H9 (cell line): ENCODE data around the gene SOWAHB. TPM values are rescaled to one million over a fixed set of nuclear protein-coding genes. Genes with fewer than 3 reads are reported as not detected.

Experiments
- DNase-seq: peaks from one replicate; pipeline ENCODE4 v3.0.0-alpha.2; 2017
- H2AFZ ChIP-seq: one replicate; pipeline ENCODE4 v1.6.1; 2013; ENCODE audit warnings: mild to moderate bottlenecking, low read length, control low read depth, moderate library complexity
- H2AK5ac ChIP-seq: 2 replicates; pipeline ENCODE4 v1.6.1; 2013; ENCODE audit warnings: low read length, control low read depth, mixed read lengths; ENCODE audit not compliant: insufficient read length
- H2BK120ac ChIP-seq: one replicate; pipeline ENCODE4 v1.6.1; 2013; ENCODE audit warnings: low read depth, mild to moderate bottlenecking, low read length, control low read depth, inconsistent platforms; ENCODE audit not compliant: poor library complexity, severe bottlenecking
- H2BK12ac ChIP-seq: 2 replicates; pipeline ENCODE4 v1.6.1; 2013; ENCODE audit warnings: low read length, control low read depth, mixed read lengths, low read depth; ENCODE audit not compliant: insufficient read length
- H2BK15ac ChIP-seq: 2 replicates; pipeline ENCODE4 v1.6.1; 2013; ENCODE audit warnings: low read depth, low read length, control low read depth
- H2BK20ac ChIP-seq: one replicate; pipeline ENCODE4 v1.6.1; 2013; ENCODE audit warnings: low read depth, mild to moderate bottlenecking, low read length, control low read depth, inconsistent platforms; ENCODE audit not compliant: poor library complexity, severe bottlenecking
- H2BK5ac ChIP-seq: 2 replicates; pipeline ENCODE4 v1.6.1; 2013; ENCODE audit warnings: low read length, control low read depth, mixed read lengths; ENCODE audit not compliant: insufficient read length
- H3K14ac ChIP-seq: 2 replicates; pipeline ENCODE4 v1.6.1; 2013; ENCODE audit warnings: low read length, control low read depth; ENCODE audit not compliant: insufficient read depth
- H3K18ac ChIP-seq: 2 replicates; pipeline ENCODE4 v1.6.1; 2013; ENCODE audit warnings: low read depth, mild to moderate bottlenecking, mixed read lengths, low read length, control low read depth; ENCODE audit not compliant: insufficient read length
- H3K23ac ChIP-seq: 2 replicates; pipeline ENCODE4 v1.6.1; 2013; ENCODE audit warnings: low read length, control low read depth, mixed read lengths, low read depth; ENCODE audit not compliant: insufficient read length
- H3K23me2 ChIP-seq: 2 replicates; pipeline ENCODE4 v1.6.1; 2013; ENCODE audit warnings: low read depth, mild to moderate bottlenecking, mixed read lengths, low read length, control low read depth; ENCODE audit not compliant: insufficient read length, poor library complexity, severe bottlenecking
- H3K27ac ChIP-seq: 2 replicates; pipeline ENCODE4 v1.5.1; 2013; ENCODE audit warnings: low read length, control low read depth, mixed read lengths, low read depth; ENCODE audit not compliant: insufficient read length
- H3K27me3 ChIP-seq: 2 replicates; pipeline ENCODE4 v1.6.1; 2013; ENCODE audit warnings: low read length, control low read depth, inconsistent platforms; ENCODE audit not compliant: insufficient read depth
- H3K4ac ChIP-seq: 2 replicates; pipeline ENCODE4 v1.6.1; 2013; ENCODE audit warnings: low read depth, mild to moderate bottlenecking, control low read depth, inconsistent platforms, low read length, moderate library complexity
- H3K4me1 ChIP-seq: 2 replicates; pipeline ENCODE4 v1.6.1; 2013; ENCODE audit warnings: low read length, control low read depth, inconsistent platforms; ENCODE audit not compliant: insufficient read depth
- H3K4me2 ChIP-seq: 2 replicates; pipeline ENCODE4 v1.6.1; 2013; ENCODE audit warnings: low read length, control low read depth, mixed read lengths; ENCODE audit not compliant: insufficient read length, insufficient read depth
- H3K56ac ChIP-seq: 2 replicates; pipeline ENCODE4 v1.6.1; 2013; ENCODE audit warnings: low read depth, mild to moderate bottlenecking, mixed read lengths, low read length, control low read depth; ENCODE audit not compliant: insufficient read length
- H3K79me1 ChIP-seq: 2 replicates; pipeline ENCODE4 v1.6.1; 2013; ENCODE audit warnings: low read depth, mild to moderate bottlenecking, moderate library complexity, low read length, control low read depth, inconsistent platforms; ENCODE audit not compliant: insufficient read depth, poor library complexity, severe bottlenecking
- H3K79me2 ChIP-seq: 2 replicates; pipeline ENCODE4 v1.6.1; 2013; ENCODE audit warnings: low read length, control low read depth, inconsistent platforms; ENCODE audit not compliant: insufficient read depth
- H3K9ac ChIP-seq: 2 replicates; pipeline ENCODE4 v1.6.1; 2013; ENCODE audit warnings: low read length, control low read depth, mixed read lengths; ENCODE audit not compliant: insufficient read length; ENCODE audit errors: extremely low read depth
- H3K9me3 ChIP-seq: one replicate; pipeline ENCODE4 v1.6.1; 2013; ENCODE audit warnings: low read depth, low read length, inconsistent platforms; ENCODE audit not compliant: control insufficient read depth
- H3T11ph ChIP-seq: one replicate; pipeline ENCODE4 v1.6.1; 2013; ENCODE audit warnings: mild to moderate bottlenecking, low read length, control low read depth, inconsistent platforms
- H4K20me1 ChIP-seq: one replicate; pipeline ENCODE4 v1.6.1; 2013; ENCODE audit not compliant: control insufficient read depth, insufficient read length, insufficient read depth
- H4K5ac ChIP-seq: 2 replicates; pipeline ENCODE4 v1.6.1; 2013; ENCODE audit warnings: low read depth, mild to moderate bottlenecking, mixed read lengths, low read length, control low read depth; ENCODE audit not compliant: insufficient read length
- H4K8ac ChIP-seq: replicated peaks from 2 replicates; pipeline ENCODE4 v1.6.1; 2013; ENCODE audit warnings: low read length, control low read depth, mixed read lengths, low read depth; ENCODE audit not compliant: insufficient read length
- H4K91ac ChIP-seq: 2 replicates; pipeline ENCODE4 v1.6.1; 2013; ENCODE audit warnings: low read depth, mild to moderate bottlenecking, moderate library complexity, mixed read lengths, low read length, control low read depth; ENCODE audit not compliant: insufficient read length
- H3K27ac Mint-ChIP-seq, 3 experiments: 2 replicates in 2 of 3; 3 replicates in 1 of 3; pipeline ENCODE4 v1.8.0; 2020 to 2021; ENCODE audit warnings: mixed read lengths in 3 of 3, mild to moderate bottlenecking in 1 of 3, moderate library complexity in 1 of 3
- H3K27me3 Mint-ChIP-seq: 2 replicates; pipeline ENCODE4 v1.8.0; 2021; ENCODE audit warnings: low read depth, mild to moderate bottlenecking, moderate library complexity, mixed read lengths
- H3K36me3 Mint-ChIP-seq, 3 experiments: 2 replicates in 2 of 3; 3 replicates in 1 of 3; pipeline ENCODE4 v1.8.0; 2020 to 2021; ENCODE audit warnings: low read depth in 3 of 3, mixed read lengths in 3 of 3; ENCODE audit not compliant: insufficient read depth in 1 of 3
- H3K4me1 Mint-ChIP-seq, 2 experiments: 2 replicates each; pipeline ENCODE4 v1.8.0; 2020; ENCODE audit warnings: mixed read lengths in 2 of 2
- H3K4me3 Mint-ChIP-seq, 2 experiments: 2 replicates in 1 of 2; 3 replicates in 1 of 2; pipeline ENCODE4 v1.8.0; 2020 to 2021; ENCODE audit warnings: mild to moderate bottlenecking in 2 of 2, mixed read lengths in 2 of 2, moderate library complexity in 1 of 2
- H3K9me3 Mint-ChIP-seq, 2 experiments: 2 replicates in 1 of 2; 3 replicates in 1 of 2; pipeline ENCODE4 v1.8.0; 2020; ENCODE audit warnings: mild to moderate bottlenecking in 2 of 2, mixed read lengths in 2 of 2, moderate library complexity in 1 of 2
- WGBS: extraction: QIAGEN DNeasy Blood & Tissue Kit; methylation state at CpG from one replicate; pipeline ENCODE4 v1.1.7; 2013; ENCODE audit warnings: missing lambda C conversion rate, low lambda C conversion rate, mixed read lengths; ENCODE audit not compliant: insufficient read length; ENCODE audit errors: extremely low coverage; 5-methylcytosine and 5-hydroxymethylcytosine counted together
- total RNA-seq: library from RNA; stranded (reverse); gene quantifications from 2 replicates; pipeline ENCODE4 v1.2.1, GENCODE V29; 2021
- TF ChIP-seq, protein P1 (sequence below): fragments of 200-600 bp; sonication (generic); conservative IDR thresholded peaks from 3 replicates; pipeline ENCODE4 v1.8.0; 2021; ENCODE audit warnings: antibody characterized with exemption, mild to moderate bottlenecking

SOWAHB gene
- total RNA-seq, 1 experiment from 2014 or later = 0.26 TPM

DNA sequence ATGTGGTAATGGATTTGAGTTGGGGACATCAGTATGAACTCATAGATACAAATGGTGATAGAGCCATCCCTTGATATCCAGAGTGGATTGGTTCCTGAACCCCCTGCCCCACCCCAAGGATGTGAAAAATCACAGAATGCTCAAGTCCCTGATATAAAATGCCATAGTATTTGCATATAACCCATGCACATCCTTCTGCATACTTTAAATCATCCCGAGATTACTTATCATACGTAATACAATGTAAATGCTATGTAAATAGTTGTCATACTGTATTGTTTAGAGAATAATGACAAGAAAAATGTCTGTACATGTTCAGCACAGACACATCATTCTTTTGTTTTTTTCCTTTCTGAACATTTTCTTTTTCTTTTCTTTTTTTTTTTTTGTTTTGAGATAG is 32.7 kb upstream of the SOWAHB start:
- Histone ChIP-seq H3K9ac (no peak overlapping the region), H3K4me2 (no peak overlapping the region), H3K4me1 (no peaks in the 10 kb centered on the region), H2BK20ac (no peak overlapping the region), H3K9me3 (no peaks in the 10 kb centered on the region), H4K91ac (no peak overlapping the region), H4K8ac (no peak overlapping the region), H3K4ac (no peak overlapping the region), H3K14ac (no peak overlapping the region), H3T11ph (no peak overlapping the region), H3K79me1 (no peaks in the 10 kb centered on the region), H2BK12ac (no peak overlapping the region), H3K79me2 (no peaks in the 10 kb centered on the region), H4K20me1 (no peaks in the 10 kb centered on the region), H3K56ac (no peak overlapping the region), H4K5ac (no peak overlapping the region), H3K23ac (no peak overlapping the region), H3K27ac (no peak overlapping the region), H2AFZ (no peak overlapping the region), H2AK5ac (no peak overlapping the region), H2BK120ac (no peak overlapping the region), H3K27me3 (no peaks in the 10 kb centered on the region), H3K18ac (no peak overlapping the region), H2BK15ac (no peak overlapping the region), H2BK5ac (no peak overlapping the region), H3K23me2 (no peaks in the 10 kb centered on the region)
- TF ChIP-seq, protein P1, sequence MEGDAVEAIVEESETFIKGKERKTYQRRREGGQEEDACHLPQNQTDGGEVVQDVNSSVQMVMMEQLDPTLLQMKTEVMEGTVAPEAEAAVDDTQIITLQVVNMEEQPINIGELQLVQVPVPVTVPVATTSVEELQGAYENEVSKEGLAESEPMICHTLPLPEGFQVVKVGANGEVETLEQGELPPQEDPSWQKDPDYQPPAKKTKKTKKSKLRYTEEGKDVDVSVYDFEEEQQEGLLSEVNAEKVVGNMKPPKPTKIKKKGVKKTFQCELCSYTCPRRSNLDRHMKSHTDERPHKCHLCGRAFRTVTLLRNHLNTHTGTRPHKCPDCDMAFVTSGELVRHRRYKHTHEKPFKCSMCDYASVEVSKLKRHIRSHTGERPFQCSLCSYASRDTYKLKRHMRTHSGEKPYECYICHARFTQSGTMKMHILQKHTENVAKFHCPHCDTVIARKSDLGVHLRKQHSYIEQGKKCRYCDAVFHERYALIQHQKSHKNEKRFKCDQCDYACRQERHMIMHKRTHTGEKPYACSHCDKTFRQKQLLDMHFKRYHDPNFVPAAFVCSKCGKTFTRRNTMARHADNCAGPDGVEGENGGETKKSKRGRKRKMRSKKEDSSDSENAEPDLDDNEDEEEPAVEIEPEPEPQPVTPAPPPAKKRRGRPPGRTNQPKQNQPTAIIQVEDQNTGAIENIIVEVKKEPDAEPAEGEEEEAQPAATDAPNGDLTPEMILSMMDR = no peak
- DNase-seq = no peak
- no peaks in the 10 kb centered on the region for H3K4me1 Mint-ChIP-seq
- no peak overlapping the region for H3K4me3 Mint-ChIP-seq
- no CpG with 5 or more reads among the region's 2 CpGs for WGBS
- H3K27me3 Mint-ChIP-seq = no peaks in the 10 kb centered on the region; the same call in 1 of the 2 replicates
- no peak overlapping the region for H3K27ac Mint-ChIP-seq
- no peaks in the 10 kb centered on the region for H3K36me3 Mint-ChIP-seq
- H3K9me3 Mint-ChIP-seq = no peaks in the 10 kb centered on the region
